K562 (cell line): ENCODE data around the gene RAB4B. TPM values are rescaled to one million over a fixed set of nuclear protein-coding genes. Genes with fewer than 3 reads are reported as not detected.

Experiments used
- ATAC-seq: fragments of 200-7000 bp; cut with Tn5 transposase; 3 replicates; pipeline ENCODE4 v1.9.1; 2020; ENCODE audit warnings: moderate library complexity
- BruUV-seq: library from RNA; stranded (reverse); fragments of 400-500 nt; replicated peaks from 2 replicates; lab custom pipeline; 2021; lab: Mats Ljungman, UMichigan
- CTCF ChIA-PET: fragments of 300-600 bp; formaldehyde crosslinking; extraction: SDS; loops from one replicate; lab custom pipeline; 2021; ENCODE audit warnings: low intra/inter-chr PET ratio; lab: Yijun Ruan, JAX
- POLR2A ChIA-PET: fragments of 300-600, 350-650 bp; sonication (Branson Sonifier 250); formaldehyde crosslinking; extraction: SDS; loops from one replicate; lab custom pipeline; 2021; ENCODE audit warnings: antibody characterized with exemption, inconsistent platforms; lab: Yijun Ruan, JAX
- DNase-seq, 4 experiments: peaks; one replicate each; pipeline versions ENCODE4 v3.0.0 to v3.0.0-alpha.2; 2011 to 2018; ENCODE audit warnings: low spot score in 3 of 4, mixed read lengths in 3 of 4; ENCODE audit errors: extremely low read depth in 1 of 4
- FAIRE-seq: peaks from 2 replicates; lab custom pipeline; 2011; peaks lifted over from hg19 to GRCh38; lab: Jason Lieb, UNC
- H2AFZ ChIP-seq: 2 replicates; pipeline ENCODE4 v1.6.0; 2011; ENCODE audit warnings: low read depth, low read length, control low read depth, inconsistent platforms
- H3K27ac ChIP-seq: fragments of 200-600 bp; 3 replicates; pipeline ENCODE4 v1.8.0; 2011; ENCODE audit warnings: low read depth, mild to moderate bottlenecking, control low read depth, inconsistent platforms, low read length, moderate library complexity, mixed read lengths; ENCODE audit errors: extremely low read depth
- H3K27me3 ChIP-seq, 2 experiments: fragments of 300-600 bp in 1 of 2; 2 replicates in 1 of 2; 3 replicates in 1 of 2; pipeline versions ENCODE4 v1.6.0 to v1.8.0; 2011; ENCODE audit warnings: inconsistent platforms in 2 of 2, low read length in 2 of 2, mild to moderate bottlenecking in 1 of 2, mixed read lengths in 1 of 2, moderate library complexity in 1 of 2; ENCODE audit not compliant: control insufficient read depth in 2 of 2, insufficient read depth in 2 of 2
- H3K36me3 ChIP-seq: fragments of 300-600 bp; 3 replicates; pipeline ENCODE4 v1.8.0; 2011; ENCODE audit warnings: mild to moderate bottlenecking, low read length, inconsistent platforms; ENCODE audit not compliant: control insufficient read depth, insufficient read depth
- H3K4me1 ChIP-seq, 2 experiments: fragments of 200-600 bp in 1 of 2; replicated peaks in 1 of 2; 2 replicates in 1 of 2; 3 replicates in 1 of 2; pipeline versions ENCODE4 v1.5.1 to v1.8.0; 2011; ENCODE audit warnings: inconsistent platforms in 2 of 2, low read length in 2 of 2, mild to moderate bottlenecking in 1 of 2, mixed read lengths in 1 of 2, moderate library complexity in 1 of 2; ENCODE audit not compliant: control insufficient read depth in 2 of 2, insufficient read depth in 2 of 2
- H3K4me2 ChIP-seq: 2 replicates; pipeline ENCODE4 v1.6.1; 2011; ENCODE audit warnings: low read length, control low read depth, inconsistent platforms, mixed read lengths; ENCODE audit not compliant: insufficient read depth
- H3K4me3 ChIP-seq: fragments of 200-600 bp; sonication (generic), shearing (Covaris generic); 2 replicates; pipeline ENCODE4 v1.5.1; 2016; ENCODE audit warnings: control low read depth, inconsistent platforms
- H3K79me2 ChIP-seq: fragments of 200-600 bp; 3 replicates; pipeline ENCODE4 v1.8.0; 2011; ENCODE audit warnings: low read length, inconsistent platforms; ENCODE audit not compliant: control insufficient read depth, insufficient read depth
- H3K9ac ChIP-seq, 2 experiments: 2 replicates each; pipeline versions ENCODE4 v1.6.0 to v1.6.1; 2011; ENCODE audit warnings: low read depth in 2 of 2, low read length in 2 of 2, control low read depth in 1 of 2, inconsistent platforms in 1 of 2, mild to moderate bottlenecking in 1 of 2, mixed read lengths in 1 of 2; ENCODE audit not compliant: insufficient read depth in 1 of 2
- H3K9me1 ChIP-seq: one replicate; pipeline ENCODE4 v1.6.0; 2011; ENCODE audit warnings: inconsistent platforms, mild to moderate bottlenecking, low read length, moderate library complexity; ENCODE audit not compliant: control insufficient read depth, insufficient read depth
- H3K9me3 ChIP-seq: replicated peaks from 2 replicates; pipeline ENCODE4 v1.5.1; 2011; ENCODE audit warnings: low read depth, low read length, inconsistent platforms; ENCODE audit not compliant: control insufficient read depth, insufficient read depth
- H4K20me1 ChIP-seq: replicated peaks from 2 replicates; pipeline ENCODE4 v1.6.1; 2011; ENCODE audit warnings: low read length, inconsistent platforms, mixed read lengths; ENCODE audit not compliant: control insufficient read depth, insufficient read depth
- ARID1B ChIP-seq: fragments of 450-650 bp; IDR thresholded peaks from 2 replicates; pipeline ENCODE4 v1.6.1; 2016; ENCODE audit warnings: antibody characterized with exemption, mild to moderate bottlenecking, inconsistent platforms
- BACH1 ChIP-seq: fragments of 200-800 bp; sonication (Bioruptor generic); IDR thresholded peaks from 2 replicates; pipeline ENCODE4 v1.6.1; 2016; ENCODE audit warnings: missing genetic modification characterization, missing compliant biosample characterization
- CBX1 ChIP-seq: sonication (generic); IDR thresholded peaks from 2 replicates; pipeline ENCODE4 v1.6.1; 2016; ENCODE audit warnings: antibody characterized with exemption, low read depth, mild to moderate bottlenecking
- CCNT2 ChIP-seq: IDR thresholded peaks from 2 replicates; pipeline ENCODE4 v1.6.1; 2011; ENCODE audit warnings: borderline replicate concordance, low read depth, mild to moderate bottlenecking, moderate library complexity, mixed read lengths, low read length; ENCODE audit not compliant: insufficient read length; ENCODE audit errors: extremely low read depth
- CHD1 ChIP-seq: fragments of 200-600 bp; sonication (generic); IDR thresholded peaks from one replicate; pipeline ENCODE4 v1.6.1; 2012; ENCODE audit warnings: mild to moderate bottlenecking, moderate library complexity, low read length, inconsistent platforms
- HMG20A ChIP-seq: fragments of 450-650 bp; formaldehyde crosslinking; conservative IDR thresholded peaks from 2 replicates; pipeline ENCODE4 v1.4.0; 2020; ENCODE audit warnings: mild to moderate bottlenecking, mixed read lengths
- KAT2B ChIP-seq: IDR thresholded peaks from one replicate; pipeline ENCODE4 v1.6.1; 2012; ENCODE audit warnings: low read depth, mild to moderate bottlenecking, control low read depth, inconsistent platforms, low read length, moderate library complexity
- NR2C2 ChIP-seq, 2 experiments: fragments of 200-800 bp in 1 of 2; sonication (Bioruptor generic) in 1 of 2; sonication (generic) in 1 of 2; formaldehyde crosslinking in 1 of 2; IDR thresholded peaks; 2 replicates each; pipeline versions ENCODE4 v1.6.1 to v1.8.0; 2016 to 2022; ENCODE audit warnings: mild to moderate bottlenecking in 1 of 2, missing compliant biosample characterization in 1 of 2, missing genetic modification characterization in 1 of 2, missing genetic modification reagents in 1 of 2
- PHB2 ChIP-seq: fragments of 450-650 bp; IDR thresholded peaks from 2 replicates; pipeline ENCODE4 v1.6.1; 2017; ENCODE audit warnings: low read depth
- POLR2A ChIP-seq: fragments of 450-650 bp; conservative IDR thresholded peaks from 2 replicates; pipeline ENCODE4 v1.6.1; 2016
- POU5F1 ChIP-seq: fragments of 150-350 bp; IDR thresholded peaks from 2 replicates; pipeline ENCODE4 v1.6.1; 2014; ENCODE audit warnings: borderline replicate concordance, low read length, low read depth, mild to moderate bottlenecking; ENCODE audit not compliant: partially characterized antibody
- RFX7 ChIP-seq: fragments of 250-450 bp; sonication (Bioruptor Pico); IDR thresholded peaks from 2 replicates; pipeline ENCODE4 v1.5.1; 2021; ENCODE audit warnings: mild to moderate bottlenecking
- RUNX1 ChIP-seq: sonication (generic); IDR thresholded peaks from 2 replicates; pipeline ENCODE4 v1.6.1; 2016; ENCODE audit warnings: antibody characterized with exemption, low read depth
- SETDB1 ChIP-seq: IDR thresholded peaks from one replicate; pipeline ENCODE4 v1.6.1; 2012; ENCODE audit warnings: low read length, control low read depth, inconsistent platforms
- TFAM ChIP-seq: fragments of 250-450 bp; sonication (Bioruptor Pico); conservative IDR thresholded peaks from 2 replicates; pipeline ENCODE4 v1.5.0; 2021; ENCODE audit warnings: mild to moderate bottlenecking, moderate library complexity
- ZBTB33 ChIP-seq: sonication (generic); formaldehyde crosslinking; IDR thresholded peaks from 2 replicates; pipeline ENCODE4 v1.8.1; 2023; ENCODE audit warnings: mild to moderate bottlenecking, missing genetic modification reagents
- ZBTB7A ChIP-seq: IDR thresholded peaks from 2 replicates; pipeline ENCODE4 v1.6.1; 2011; ENCODE audit warnings: low read depth, mild to moderate bottlenecking, low read length, moderate library complexity, borderline replicate concordance; ENCODE audit not compliant: control insufficient read depth
- ZC3H4 ChIP-seq: sonication (generic); formaldehyde crosslinking; IDR thresholded peaks from 2 replicates; pipeline ENCODE4 v1.9.0; 2021; ENCODE audit warnings: missing genetic modification reagents, borderline replicate concordance
- WGBS: fragments of 100-300 bp; shearing (Covaris generic); methylation state at CpG from one replicate; pipeline ENCODE4 v1.1.6; 2016; ENCODE audit warnings: low coverage, mixed read lengths; ENCODE audit not compliant: insufficient coverage; ENCODE audit errors: missing lambda C conversion rate; 5-methylcytosine and 5-hydroxymethylcytosine counted together
- in situ Hi-C: fragments of 300-500 bp; cut with MboI; formaldehyde crosslinking; loops from 4 replicates; pipeline ENCODE4 v1.15.0; 2018; ENCODE audit warnings: inconsistent platforms, mixed read lengths
- intact Hi-C: fragments of 100-400 bp; cut with micrococcal nuclease; formaldehyde crosslinking; loops from 2 replicates; pipeline ENCODE4 v1.14.2; 2022
- polyA plus RNA-seq, 8 experiments: library from polyadenylated mRNA; depleted of rRNA in 4 of 8; stranded (reverse) in 5 of 8; unstranded in 3 of 8; fragments of >200 nt; fragmentation: Nextera tagmentation in 2 of 8; fragmentation: Illumina TruSeq in 1 of 8; extraction: Ambion mirVana in 2 of 8; extraction: Trizol in 1 of 8; gene quantifications; 2 replicates each; pipeline versions ENCODE4 v1.2.1 to v1.2.3, GENCODE V29; 2011 to 2014; ENCODE audit warnings: inconsistent platforms in 1 of 8, missing spikeins in 1 of 8
- total RNA-seq, 7 experiments: library from RNA; depleted of rRNA in 6 of 7; stranded (reverse); fragments of >200 nt in 6 of 7; fragmentation: Illumina TruSeq in 2 of 7; extraction: Trizol in 2 of 7; gene quantifications; 2 replicates each; pipeline versions ENCODE4 v1.2.1 to v1.2.3, GENCODE V29; 2011 to 2021; ENCODE audit warnings: low replicate concordance in 1 of 7
- TF ChIP-seq, protein P1 (sequence below): fragments of 450-650 bp; formaldehyde crosslinking; IDR thresholded peaks from 2 replicates; pipeline ENCODE4 v1.4.0; 2020; ENCODE audit warnings: mild to moderate bottlenecking
- TF ChIP-seq, protein P2 (sequence below): sonication (generic); formaldehyde crosslinking; IDR thresholded peaks from 2 replicates; pipeline ENCODE4 v1.8.0; 2022; ENCODE audit warnings: mild to moderate bottlenecking, low read depth, missing genetic modification reagents

Gene RAB4B
- total and polyA plus RNA-seq, 9 of the 15 experiments (the other 6 are each of a cell fraction or from before 2014, with no cell fraction given), result 0.28 to 20.4 (median 9.0) TPM

GRCh38 chr19:40800997-40801377 is 22.9 kb downstream of the RAB4B start:
- Histone ChIP-seq H3K4me3 (peak overlapping the region; percentile 13; the same call in 1 of the 2 replicates), H3K27ac (peak overlapping the region; percentile 52; the same call in 2 of the 3 replicates), H3K79me2 (peaks cover 67% of the 10 kb centered on the region), H3K9me1 (peaks cover 13% of the 10 kb centered on the region), H3K9me3 (no peaks in the 10 kb centered on the region), H3K27me3 (no peaks in the 10 kb centered on the region), H3K4me1 (peaks cover 53 to 71% of the 10 kb centered on the region in 2 experiments), H3K9ac (peak overlapping the region in 1 of 2 experiments; percentile 98; a peak in 2 of 4 replicates), H3K36me3 (peaks cover 58% of the 10 kb centered on the region; the same call in 2 of the 3 replicates), H4K20me1 (peaks cover 43% of the 10 kb centered on the region), H3K4me2 (peak overlapping the region; percentile 58), H2AFZ (no peak overlapping the region)
- FAIRE-seq (no peak), DNase-seq (no peak), ATAC-seq (no peak)
- ChIA-PET CTCF (no interaction called here), POLR2A (interaction anchor here (1.0 to 1.7 kb wide), 3 partner anchors 10 to 48 kb away, joined by 3 to 9 read pairs (median 6); partner anchors contain the start of gene RAB4B)
- no TSS peak for BruUV-seq
- 97% methylated on average over 18 of the region's 27 CpGs for WGBS
- in situ Hi-C loops, result no loop called here
- intact Hi-C loops, result no loop called here
- TF ChIP-seq CBX1, result no peak
- TF ChIP-seq ARID1B, result no peak
- no peak for TF ChIP-seq RFX7 (CRISPR knock-in tag)
- TF ChIP-seq ZBTB33, result peak; percentile 89
- no peak for TF ChIP-seq HMG20A (CRISPR knock-in tag)
- TF ChIP-seq, protein P1, sequence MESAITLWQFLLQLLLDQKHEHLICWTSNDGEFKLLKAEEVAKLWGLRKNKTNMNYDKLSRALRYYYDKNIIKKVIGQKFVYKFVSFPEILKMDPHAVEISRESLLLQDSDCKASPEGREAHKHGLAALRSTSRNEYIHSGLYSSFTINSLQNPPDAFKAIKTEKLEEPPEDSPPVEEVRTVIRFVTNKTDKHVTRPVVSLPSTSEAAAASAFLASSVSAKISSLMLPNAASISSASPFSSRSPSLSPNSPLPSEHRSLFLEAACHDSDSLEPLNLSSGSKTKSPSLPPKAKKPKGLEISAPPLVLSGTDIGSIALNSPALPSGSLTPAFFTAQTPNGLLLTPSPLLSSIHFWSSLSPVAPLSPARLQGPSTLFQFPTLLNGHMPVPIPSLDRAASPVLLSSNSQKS, result no peak
- TF ChIP-seq ZBTB7A, result no peak
- TF ChIP-seq RUNX1, result no peak
- TF ChIP-seq POU5F1, result no peak
- TF ChIP-seq SETDB1, result no peak
- TF ChIP-seq BACH1 (tag), result no peak
- TF ChIP-seq TFAM, result no peak
- TF ChIP-seq POLR2A, result 0 out of 2 replicates have a peak, but pooled peaks have one; percentile 9
- TF ChIP-seq NR2C2 (CRISPR knock-in tag; IDR thresholded peaks at IDR 0.05), result 0 out of 2 replicates have a peak, but pooled peaks have one; percentile 38
- TF ChIP-seq NR2C2 (tag; IDR thresholded peaks at IDR 0.05), result no peak
- TF ChIP-seq ZC3H4, result no peak
- TF ChIP-seq KAT2B, result no peak
- peak; percentile 21 for TF ChIP-seq CCNT2
- TF ChIP-seq, protein P2, sequence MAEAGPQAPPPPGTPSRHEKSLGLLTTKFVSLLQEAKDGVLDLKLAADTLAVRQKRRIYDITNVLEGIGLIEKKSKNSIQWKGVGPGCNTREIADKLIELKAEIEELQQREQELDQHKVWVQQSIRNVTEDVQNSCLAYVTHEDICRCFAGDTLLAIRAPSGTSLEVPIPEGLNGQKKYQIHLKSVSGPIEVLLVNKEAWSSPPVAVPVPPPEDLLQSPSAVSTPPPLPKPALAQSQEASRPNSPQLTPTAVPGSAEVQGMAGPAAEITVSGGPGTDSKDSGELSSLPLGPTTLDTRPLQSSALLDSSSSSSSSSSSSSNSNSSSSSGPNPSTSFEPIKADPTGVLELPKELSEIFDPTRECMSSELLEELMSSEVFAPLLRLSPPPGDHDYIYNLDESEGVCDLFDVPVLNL, result 0 out of 2 replicates have a peak, but pooled peaks have one; percentile 46
- TF ChIP-seq PHB2, result no peak
- no peak for TF ChIP-seq CHD1
